Left lung (tissue), 10 donors: ENCODE measurements around the gene FAS. TPM values are rescaled to one million over a fixed set of nuclear protein-coding genes. Genes with fewer than 3 reads are reported as not detected.

Experiments used
- ATAC-seq: fragments of 200-7000 bp; cut with Tn5 transposase; one replicate; pipeline ENCODE4 v1.9.1; 2020; ENCODE audit warnings: moderate library complexity
- DNase-seq, 4 donors: peaks; one replicate each; pipeline ENCODE4 v3.0.0-alpha.2; 2013 to 2020
- H3K27ac ChIP-seq, 2 donors: fragments of 200-600 bp; sonication (generic) in 1 of 2; one replicate each; pipeline versions ENCODE4 v1.5.0 to v1.8.0; 2020 to 2021
- H3K27me3 ChIP-seq, 2 donors: fragments of 200-600 bp; sonication (generic) in 1 of 2; one replicate each; pipeline versions ENCODE4 v1.5.0 to v1.8.0; 2020 to 2021
- H3K36me3 ChIP-seq, 2 donors: fragments of 200-600 bp; sonication (generic) in 1 of 2; one replicate each; pipeline versions ENCODE4 v1.5.0 to v1.8.0; 2020 to 2021
- H3K4me1 ChIP-seq, 2 donors: fragments of 200-600 bp; one replicate each; pipeline ENCODE4 v1.8.0; 2021
- H3K4me3 ChIP-seq, 2 donors: fragments of 200-600 bp; sonication (generic) in 1 of 2; one replicate each; pipeline versions ENCODE4 v1.5.0 to v1.8.0; 2020 to 2021; ENCODE audit warnings: mild to moderate bottlenecking in 1 of 2
- H3K9me3 ChIP-seq, 2 donors: fragments of 200-600 bp; sonication (generic) in 1 of 2; one replicate each; pipeline versions ENCODE4 v1.5.0 to v1.8.0; 2020 to 2021
- CTCF ChIP-seq, 2 donors: fragments of 200-600 bp; sonication (generic) in 1 of 2; IDR thresholded peaks; one replicate each; pipeline versions ENCODE4 v1.5.0 to v1.8.0; 2021; ENCODE audit warnings: antibody characterized with exemption in 2 of 2
- intact Hi-C, 2 donors: fragments of 100-400 bp; cut with DNase I; formaldehyde crosslinking; loops; one replicate each; pipeline versions ENCODE4 v1.11.2 to v1.14.2; 2022
- polyA plus RNA-seq, 6 donors: library from polyadenylated mRNA; unstranded; fragments of 120-200 nt; gene quantifications; one replicate each; pipeline ENCODE4 v1.2.1, GENCODE V29; 2013; ENCODE audit not compliant: insufficient read length in 6 of 6
- total RNA-seq, 2 donors: library from RNA; stranded (reverse); fragmentation: NEBNext Ultra II Directional; extraction: Animal tissue kit (Norgen Biotek cat#: 25700); gene quantifications; one replicate each; pipeline ENCODE4 v1.2.1, GENCODE V29; 2021
- donor health status: DM: no; HTN: yes; CAD: no.
- donor health status: DM: no; HTN: no; CAD: no.

The FAS gene
- total and polyA plus RNA-seq, 8 donors, result 15.1 to 76.4 (median 26.7) TPM

- Histone ChIP-seq H3K4me3 (peak overlapping the region; percentile 79 to 82), H3K9me3 (no peaks in the 10 kb centered on the region), H3K27me3 (no peaks in the 10 kb centered on the region), H3K4me1 (peaks cover 15 to 58% of the 10 kb centered on the region in 2 donors), H3K36me3 (no peaks in the 10 kb centered on the region), H3K27ac (peak overlapping the region; percentile 98 to 99)
- intact Hi-C loops, result loop anchor here in 1 of 2 donors (5.0 kb wide), 1 partner anchor 53 kb away; no protein-coding TSS in a partner anchor
- ATAC-seq (peak; percentile 33), DNase-seq (peak in 2 of 4 donors; percentile 83 to 90)
- no peak for TF ChIP-seq CTCF (IDR thresholded peaks at IDR 0.05)
Measured at GRCh38 chr10:88989824-88990383, 694 bp upstream of the FAS start.

- peak; percentile 73 to 92 (median 79) for DNase-seq
- Histone ChIP-seq H3K4me3 (peak overlapping the region; percentile 79 to 82), H3K27me3 (no peaks in the 10 kb centered on the region), H3K4me1 (peaks cover 15 to 71% of the 10 kb centered on the region in 2 donors), H3K9me3 (no peaks in the 10 kb centered on the region), H3K36me3 (no peaks in the 10 kb centered on the region), H3K27ac (peak overlapping the region; percentile 98 to 99)
- intact Hi-C loops, result no loop called here
- TF ChIP-seq CTCF (IDR thresholded peaks at IDR 0.05), result no peak
- ATAC-seq, result peak; percentile 75
Measured at GRCh38 chr10:88991161-88991898, 732 bp downstream of the FAS start.

- Histone ChIP-seq H3K4me3 (peak overlapping the region; percentile 79 to 82), H3K27ac (peak overlapping the region; percentile 98 to 99), H3K9me3 (no peaks in the 10 kb centered on the region), H3K4me1 (peaks cover 13 to 77% of the 10 kb centered on the region in 2 donors), H3K27me3 (no peaks in the 10 kb centered on the region), H3K36me3 (no peaks in the 10 kb centered on the region)
- no peak for TF ChIP-seq CTCF (IDR thresholded peaks at IDR 0.05)
- intact Hi-C loops, result no loop called here
- ATAC-seq, result no peak
- no peak for DNase-seq
Measured at GRCh38 chr10:88991899-88992320, 1.3 kb downstream of the FAS start.

- no peaks in the 10 kb centered on the region for H3K36me3 ChIP-seq
- peak overlapping the region; percentile 98 to 99 for H3K27ac ChIP-seq
- no peaks in the 10 kb centered on the region for H3K9me3 ChIP-seq
- H3K4me1 ChIP-seq, result peaks cover 10 to 75% of the 10 kb centered on the region in 2 donors
- intact Hi-C loops, result no loop called here
- ATAC-seq (no peak), DNase-seq (peak in 1 of 4 donors; percentile 64)
- no peaks in the 10 kb centered on the region for H3K27me3 ChIP-seq
- peak overlapping the region; percentile 79 to 82 for H3K4me3 ChIP-seq
- no peak for TF ChIP-seq CTCF (IDR thresholded peaks at IDR 0.05)
Measured at GRCh38 chr10:88992921-88993524, 2.4 kb downstream of the FAS start.

- DNase-seq (no peak), ATAC-seq (no peak)
- peak overlapping the region in 1 of 2 donors; percentile 82 for H3K4me3 ChIP-seq
- peaks cover 10 to 68% of the 10 kb centered on the region in 2 donors for H3K4me1 ChIP-seq
- intact Hi-C loops, result no loop called here
- H3K9me3 ChIP-seq, result no peaks in the 10 kb centered on the region
- H3K27me3 ChIP-seq, result no peaks in the 10 kb centered on the region
- no peak for TF ChIP-seq CTCF (IDR thresholded peaks at IDR 0.05)
- peak overlapping the region; percentile 98 to 99 for H3K27ac ChIP-seq
- no peaks in the 10 kb centered on the region for H3K36me3 ChIP-seq
Measured at GRCh38 chr10:88994019-88994418, 3.4 kb downstream of the FAS start.
